ENCODE data around the gene MTERF2. TPM values are rescaled to one million over a fixed set of nuclear protein-coding genes. Genes with fewer than 3 reads are reported as not detected.
"Not testable (repeated sequence)": the region's sequence is repeated elsewhere in the genome, so short reads cannot be mapped to it uniquely, and the experiment has no call there.

MTERF2 gene
- polyA plus RNA-seq, 5 donors = 35.7 to 52.1 (median 43.4) TPM

GRCh38 chr12:106999446-106999845 is 12.5 kb upstream of the MTERF2 start:
- no peak for DNase-seq

DNA sequence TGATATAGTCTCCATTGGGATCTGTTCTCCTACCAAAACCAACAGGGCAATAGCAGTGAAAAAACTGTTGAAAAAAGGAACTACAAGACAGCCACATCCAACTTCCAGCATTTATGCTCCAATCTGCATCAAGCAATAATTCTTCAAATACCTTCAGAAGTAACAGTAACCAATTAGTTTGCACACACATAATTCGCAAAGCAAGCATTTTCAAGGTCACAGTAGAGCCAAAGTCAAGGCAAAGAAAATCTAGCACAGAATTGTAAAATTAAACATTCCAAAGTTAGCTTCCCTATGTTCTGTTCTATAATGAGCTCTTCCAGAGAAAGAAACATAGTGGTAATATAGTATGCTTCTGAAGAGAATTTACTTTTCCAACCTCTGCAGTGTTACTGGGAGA is 11.0 kb upstream of the MTERF2 start:
- DNase-seq = no peak

- DNase-seq = not testable (repeated sequence)
Observed at GRCh38 chr12:106996102-106996501, 9.2 kb upstream of the MTERF2 start.

DNA sequence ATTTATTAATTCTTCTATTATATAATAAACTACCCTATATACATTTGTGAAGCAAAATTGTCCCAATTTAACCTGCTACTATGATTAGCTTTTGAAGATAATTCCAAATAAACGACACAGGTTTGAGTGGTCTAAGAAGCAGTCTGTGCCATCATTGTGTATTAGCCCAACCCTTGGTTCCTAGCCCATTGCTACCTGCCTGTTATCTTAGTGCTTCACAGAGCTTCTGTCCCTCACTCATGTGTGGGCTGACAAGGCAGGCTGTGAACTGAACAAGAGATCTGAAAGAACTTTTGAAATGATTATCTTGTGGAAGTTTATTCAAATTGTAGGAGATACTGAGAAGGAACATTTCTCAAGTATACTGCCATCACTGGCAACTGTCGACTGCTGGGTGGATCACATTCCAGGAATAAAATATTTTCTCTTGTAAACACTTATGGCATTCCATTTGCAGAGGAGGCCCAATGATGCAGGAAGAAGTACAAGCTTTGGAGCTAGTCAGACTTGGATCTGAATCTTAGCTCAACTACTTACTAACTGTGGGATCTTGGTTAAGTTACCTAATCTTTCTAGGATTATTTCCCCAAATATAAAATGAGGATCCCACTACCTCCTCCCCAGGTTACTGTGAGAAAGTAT is 7.8 kb upstream of the MTERF2 start:
- DNase-seq = no peak

- no peak for DNase-seq
Observed at GRCh38 chr12:106987846-106988245, 900 bp upstream of the MTERF2 start.

DNA sequence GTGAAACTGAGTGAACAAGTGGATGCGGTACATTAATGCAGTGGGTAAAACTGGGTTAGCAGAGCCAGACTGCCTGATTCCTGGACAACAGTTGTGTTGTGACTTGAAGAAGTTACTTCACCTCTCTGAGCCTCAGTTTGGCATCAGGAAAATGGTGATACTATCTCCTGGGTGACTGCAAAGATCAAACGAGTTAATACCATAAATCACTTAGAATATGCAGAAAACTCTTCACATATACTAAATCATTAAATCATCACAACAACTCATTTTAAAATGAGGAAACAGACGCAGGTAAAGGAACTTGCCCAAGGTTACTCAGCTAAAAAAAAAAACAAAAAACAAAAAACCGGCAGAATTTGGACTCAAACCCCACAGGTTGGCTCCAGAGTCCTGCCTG is 811 bp downstream of the MTERF2 start:
- no peak for DNase-seq

DNA sequence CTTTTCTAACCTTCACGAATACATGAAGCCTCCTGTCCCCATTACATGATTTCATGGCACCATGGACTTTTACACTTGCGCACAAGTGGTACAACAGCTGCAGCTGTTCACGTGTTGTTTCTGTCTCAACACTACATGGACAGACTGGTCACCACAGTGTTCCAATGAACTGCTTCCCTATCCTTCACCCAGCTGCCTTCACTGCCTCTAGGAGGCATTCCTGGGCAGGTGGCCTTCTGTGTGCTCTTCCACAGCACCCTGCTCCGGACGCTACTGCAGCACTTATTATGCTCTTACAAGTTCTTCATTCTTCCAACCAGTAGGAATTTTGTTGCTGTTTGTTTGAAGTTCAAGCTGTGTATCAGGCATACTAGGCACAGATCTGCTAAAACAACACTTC is 1.5 kb downstream of the MTERF2 start:
- DNase-seq = no peak

GRCh38 chr12:106984588-106985137 is 2.3 kb downstream of the MTERF2 start:
- DNase-seq = no peak

DNA sequence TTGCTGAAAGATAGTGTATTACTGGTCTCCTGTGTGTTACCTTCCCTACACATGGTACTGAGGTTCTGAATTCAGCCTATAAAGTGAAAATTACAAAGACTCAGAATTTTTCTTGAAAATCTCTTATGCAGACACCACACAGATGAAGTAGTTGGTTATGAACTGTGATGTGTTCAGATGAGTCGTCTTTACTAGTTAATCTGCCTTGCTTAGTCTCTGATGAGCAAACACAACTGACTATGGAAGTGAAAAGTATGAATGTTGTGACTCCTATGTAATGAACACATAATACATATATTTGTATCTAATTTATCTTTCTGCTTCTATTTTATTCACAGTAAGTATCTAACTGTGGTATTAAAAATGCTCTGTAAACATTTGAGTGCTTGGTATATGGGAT is 4.7 kb downstream of the MTERF2 start:
- no peak for DNase-seq

DNA sequence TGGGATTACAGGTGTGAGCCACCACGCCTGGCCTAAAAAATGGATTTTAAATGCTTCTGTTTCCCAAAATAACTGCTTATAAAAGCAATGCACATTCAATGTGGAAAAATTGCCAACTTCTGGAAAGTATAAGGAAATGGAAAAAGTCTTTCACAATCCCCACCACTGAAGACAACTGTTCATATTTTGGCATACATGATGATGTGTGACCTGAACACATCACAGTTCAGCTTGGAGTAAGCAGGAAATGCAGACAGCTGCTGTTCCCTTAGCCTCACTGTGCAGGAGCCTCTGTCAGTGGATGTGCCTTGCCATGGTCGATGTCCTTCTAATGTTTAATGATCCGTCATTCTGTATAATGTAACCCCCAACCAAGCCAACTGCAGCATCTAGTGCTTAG is 5.2 kb downstream of the MTERF2 start:
- peak; percentile 81 to 89 for DNase-seq

- DNase-seq = no peak
Observed at GRCh38 chr12:106980944-106981343, 6.0 kb downstream of the MTERF2 start.

DNA sequence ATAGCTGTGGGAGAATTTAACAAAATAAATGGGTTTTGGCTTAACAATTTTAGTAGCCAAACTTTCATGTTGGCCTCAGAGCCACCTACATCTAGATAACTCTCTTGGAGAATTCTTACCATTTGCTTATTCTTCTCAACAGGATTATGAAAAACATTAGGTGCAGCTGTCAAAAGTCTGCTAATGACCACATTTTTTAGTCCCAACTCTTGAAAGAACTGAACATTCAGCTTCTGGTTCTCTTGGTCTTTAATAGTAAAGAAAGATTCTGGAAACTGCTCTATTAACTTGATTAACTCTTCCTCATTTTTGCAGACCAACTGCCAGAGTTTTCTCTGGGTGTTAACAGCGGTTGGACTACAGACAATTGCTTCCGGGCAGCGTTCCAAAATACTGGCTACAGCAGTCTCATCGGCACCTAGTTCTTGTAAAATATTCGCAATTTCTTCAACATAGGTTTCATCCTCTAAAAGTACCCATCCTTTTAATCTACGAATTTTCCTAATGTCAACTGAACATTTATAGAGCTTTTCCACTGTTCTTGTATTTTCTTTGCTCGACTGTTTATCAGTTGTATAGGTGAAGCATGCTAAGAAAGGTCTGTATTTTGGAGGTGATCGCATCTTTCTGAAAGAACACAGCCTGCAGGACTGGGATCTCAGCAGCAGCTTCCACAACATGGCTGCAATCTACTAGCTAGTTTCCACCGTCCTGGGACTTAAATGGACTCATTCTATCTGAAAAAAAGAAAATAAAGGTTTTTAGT is 8.7 kb downstream of the MTERF2 start:
- no peak for DNase-seq

GRCh38 chr12:106976668-106977067 is 10.3 kb downstream of the MTERF2 start:
- DNase-seq = no peak

GRCh38 chr12:106975993-106976658 is 10.8 kb downstream of the MTERF2 start:
- DNase-seq = no peak

DNA sequence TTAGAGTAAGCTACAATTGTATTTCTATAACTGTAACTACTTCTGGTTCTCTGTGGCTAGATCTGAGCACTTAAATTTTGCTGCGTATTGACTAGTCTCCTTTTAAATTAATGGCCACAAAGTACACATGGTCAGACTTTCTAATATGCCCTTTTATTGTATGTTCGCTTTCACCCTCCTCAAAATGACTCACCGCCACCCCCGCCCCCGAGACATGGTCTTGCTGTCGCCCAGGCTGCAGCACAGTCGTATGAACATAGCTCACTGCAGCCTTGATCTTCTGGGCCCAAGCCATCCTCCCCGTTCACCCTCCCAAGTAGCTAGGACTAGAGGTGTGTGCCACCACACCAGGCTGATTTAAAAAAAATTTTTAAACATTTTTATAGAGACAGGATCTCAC is 11.8 kb downstream of the MTERF2 start:
- no peak for DNase-seq

DNA sequence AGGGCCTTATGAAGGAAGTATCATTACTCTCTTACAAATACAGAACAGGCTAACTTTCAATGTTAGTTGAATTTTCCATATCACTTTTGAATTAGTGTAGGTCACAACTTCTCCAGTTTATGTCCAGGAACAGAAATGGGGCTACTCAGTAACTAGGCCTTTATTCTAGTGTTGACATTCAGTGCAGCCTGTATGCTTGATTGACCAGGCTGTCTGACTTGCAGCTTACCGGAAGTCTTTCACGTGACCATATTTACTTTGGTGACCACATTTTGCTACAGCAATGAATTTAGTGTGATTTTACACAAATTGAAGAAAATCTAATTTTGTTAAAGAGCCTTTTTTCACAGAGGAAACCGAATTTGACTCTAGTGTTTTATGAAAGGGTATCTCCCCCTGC is 12.4 kb downstream of the MTERF2 start:
- DNase-seq = no peak

GRCh38 chr12:106973545-106973944 is 13.4 kb downstream of the MTERF2 start:
- DNase-seq = no peak

DNA sequence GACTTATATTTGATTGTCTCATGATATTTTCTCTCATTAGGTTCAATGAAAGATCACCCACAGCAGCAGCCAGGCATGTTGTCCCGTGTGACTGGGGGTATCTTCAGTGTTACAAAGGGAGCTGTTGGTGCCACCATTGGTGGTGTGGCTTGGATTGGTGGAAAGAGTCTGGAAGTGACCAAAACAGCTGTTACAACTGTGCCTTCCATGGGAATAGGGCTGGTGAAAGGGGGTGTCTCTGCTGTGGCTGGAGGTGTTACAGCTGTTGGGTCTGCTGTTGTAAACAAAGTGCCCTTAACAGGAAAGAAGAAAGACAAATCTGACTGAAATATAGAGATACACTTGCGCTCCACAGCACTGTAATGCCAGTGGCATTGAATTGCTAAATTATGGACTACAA is 15.9 kb downstream of the MTERF2 start:
- no peak for DNase-seq

DNA sequence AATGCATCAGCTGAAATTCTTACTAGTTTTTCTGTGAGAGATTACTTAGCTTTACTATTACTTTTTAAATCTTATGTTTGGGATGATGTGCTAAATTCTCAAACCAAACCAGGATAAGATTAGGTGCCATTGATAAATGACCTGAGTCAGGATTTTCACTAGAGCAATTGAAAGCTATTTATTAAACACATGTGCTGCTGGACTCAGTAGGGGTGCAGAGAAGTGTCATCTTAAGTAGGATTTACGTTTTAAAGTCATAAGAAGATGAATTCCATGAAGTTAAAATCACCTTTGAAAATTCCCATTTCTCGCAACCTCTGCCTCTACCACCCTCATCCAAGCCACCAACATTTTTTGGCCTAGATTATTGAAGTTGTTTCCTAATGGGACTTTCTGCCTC is 22.4 kb downstream of the MTERF2 start:
- DNase-seq = no peak

DNA sequence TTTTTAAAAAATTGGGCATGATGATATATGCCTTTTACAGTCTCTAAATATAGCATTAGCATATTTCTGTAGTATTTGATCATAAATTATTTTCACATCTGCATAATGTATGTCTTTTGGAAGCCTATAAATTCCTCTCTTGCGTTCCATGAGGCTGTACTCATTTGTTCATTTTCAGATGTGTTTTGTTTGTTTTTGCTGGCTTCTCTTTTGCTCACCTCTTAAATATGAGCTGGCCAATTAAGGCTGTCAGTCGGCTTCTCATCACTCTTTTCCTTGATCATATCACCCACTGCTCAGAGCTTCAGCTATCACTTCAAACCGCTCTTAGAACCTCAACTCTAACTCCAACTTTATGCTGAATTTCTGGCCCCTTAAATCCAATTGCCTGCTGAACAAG is 24.7 kb downstream of the MTERF2 start:
- no peak for DNase-seq

- DNase-seq = no peak
Observed at GRCh38 chr12:106960443-106960842, 26.5 kb downstream of the MTERF2 start.

DNA sequence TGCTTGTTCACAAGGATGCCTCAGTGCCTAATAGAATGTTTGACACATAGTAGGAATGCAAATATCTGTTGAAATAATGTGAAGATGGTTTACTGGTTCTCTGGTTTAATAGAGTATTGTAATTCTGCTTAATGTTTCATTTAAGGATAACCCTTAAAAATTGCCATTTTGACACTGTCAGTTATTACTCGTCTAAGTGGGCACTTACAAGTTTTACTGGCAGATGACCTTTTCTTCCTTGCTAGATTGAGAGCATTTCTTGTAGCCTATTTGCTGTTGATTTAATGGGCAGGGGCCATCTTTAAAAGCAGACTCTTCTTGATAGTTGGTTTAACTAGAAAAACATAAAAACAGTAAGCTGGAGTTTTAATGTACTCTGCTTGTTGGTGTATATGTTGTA is 29.4 kb downstream of the MTERF2 start:
- DNase-seq = no peak

DNA sequence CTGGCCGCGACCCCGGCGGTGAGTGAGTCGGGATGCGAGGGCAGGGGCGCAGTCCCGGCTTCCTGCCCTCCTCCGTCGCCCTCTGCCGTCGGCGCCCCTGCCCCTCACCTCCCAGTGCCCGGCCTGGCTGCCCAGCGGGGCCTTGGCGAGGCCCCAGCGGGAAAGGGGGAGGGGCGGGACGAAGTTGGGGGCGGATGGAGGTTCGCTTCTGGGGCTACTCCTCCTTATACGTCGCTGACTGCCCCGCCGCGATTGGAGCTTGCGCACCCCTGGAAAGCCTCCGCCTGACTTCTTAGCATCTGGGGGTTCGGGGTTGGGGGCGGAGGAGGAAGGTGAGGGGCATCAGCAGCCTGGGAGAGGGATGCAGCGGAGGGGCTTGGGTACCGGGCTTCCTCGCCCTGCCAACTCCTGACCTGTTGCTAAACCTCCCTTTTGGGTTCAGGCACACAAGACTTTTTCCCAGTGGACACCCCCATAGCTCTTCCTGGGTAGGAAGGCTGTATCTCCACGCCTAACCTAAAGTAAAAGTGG is 30.8 kb downstream of the MTERF2 start:
- peak; percentile 83 to 86 for DNase-seq
